HEK293T (cell line): ENCODE data around the gene GRPEL2.

Experiments
- BHLHE40 ChIP-seq: fragments of 450-650 bp; IDR thresholded peaks from 2 replicates; pipeline ENCODE4 v1.6.1; 2016; ENCODE audit warnings: mild to moderate bottlenecking, moderate library complexity, borderline replicate concordance
- CTBP1 ChIP-seq: fragments of 450-650 bp; IDR thresholded peaks from 2 replicates; pipeline ENCODE4 v1.6.1; 2016; ENCODE audit warnings: borderline replicate concordance
- ELF4 ChIP-seq: fragments of 450-650 bp; IDR thresholded peaks from 2 replicates; pipeline ENCODE4 v1.6.1; 2017; ENCODE audit warnings: antibody characterized with exemption
- FOXA1 ChIP-seq: fragments of 450-650 bp; IDR thresholded peaks from 2 replicates; pipeline ENCODE4 v1.6.1; 2016; ENCODE audit warnings: mild to moderate bottlenecking
- FOXK2 ChIP-seq: fragments of 450-650 bp; IDR thresholded peaks from 2 replicates; pipeline ENCODE4 v1.6.1; 2016; ENCODE audit warnings: mild to moderate bottlenecking
- FOXM1 ChIP-seq: fragments of 450-650 bp; IDR thresholded peaks from 2 replicates; pipeline ENCODE4 v1.6.1; 2017; ENCODE audit warnings: mild to moderate bottlenecking, borderline replicate concordance
- HDGF ChIP-seq: fragments of 450-650 bp; IDR thresholded peaks from 2 replicates; pipeline ENCODE4 v1.6.1; 2017; ENCODE audit warnings: antibody characterized with exemption, borderline replicate concordance
- NFRKB ChIP-seq: fragments of 450-650 bp; IDR thresholded peaks from 2 replicates; pipeline ENCODE4 v1.6.1; 2016; ENCODE audit warnings: mild to moderate bottlenecking, moderate library complexity
- PKNOX1 ChIP-seq: fragments of 450-650 bp; IDR thresholded peaks from 2 replicates; pipeline ENCODE4 v1.6.1; 2016
- SP1 ChIP-seq: fragments of 450-650 bp; IDR thresholded peaks from 2 replicates; pipeline ENCODE4 v1.6.1; 2017
- SUZ12 ChIP-seq: fragments of 450-650 bp; IDR thresholded peaks from 2 replicates; pipeline ENCODE4 v1.6.1; 2016; ENCODE audit warnings: mild to moderate bottlenecking
- TARDBP ChIP-seq: fragments of 450-650 bp; IDR thresholded peaks from 2 replicates; pipeline ENCODE4 v1.6.1; 2016
- ZNF384 ChIP-seq: fragments of 450-650 bp; IDR thresholded peaks from 2 replicates; pipeline ENCODE4 v1.6.1; 2016

- TF ChIP-seq BHLHE40 = no peak
- TF ChIP-seq TARDBP = no peak
- no peak for TF ChIP-seq FOXA1
- no peak for TF ChIP-seq FOXM1
- no peak for TF ChIP-seq ZNF384
- no peak for TF ChIP-seq FOXK2
- no peak for TF ChIP-seq ELF4
- TF ChIP-seq SP1 = no peak
- TF ChIP-seq SUZ12 = no peak
- no peak for TF ChIP-seq HDGF
- TF ChIP-seq CTBP1 = no peak
- no peak for TF ChIP-seq NFRKB
- no peak for TF ChIP-seq PKNOX1
Measured at GRCh38 chr5:149392718-149393117, 47.4 kb downstream of the GRPEL2 start.
